HG03045 (cell line): ENCODE results near the gene CMTM6.
"Not testable (repeated sequence)": the region's sequence is repeated elsewhere in the genome, so short reads cannot be mapped to it uniquely, and the experiment has no call there.

Source experiments
- ATAC-seq: cut with Tn5 transposase; IDR thresholded peaks from one replicate; pipeline ENCODE4 v1.9.1; 2021; ENCODE audit warnings: mild to moderate bottlenecking, moderate library complexity; ENCODE audit not compliant: unreplicated experiment

CMTM6 gene

DNA sequence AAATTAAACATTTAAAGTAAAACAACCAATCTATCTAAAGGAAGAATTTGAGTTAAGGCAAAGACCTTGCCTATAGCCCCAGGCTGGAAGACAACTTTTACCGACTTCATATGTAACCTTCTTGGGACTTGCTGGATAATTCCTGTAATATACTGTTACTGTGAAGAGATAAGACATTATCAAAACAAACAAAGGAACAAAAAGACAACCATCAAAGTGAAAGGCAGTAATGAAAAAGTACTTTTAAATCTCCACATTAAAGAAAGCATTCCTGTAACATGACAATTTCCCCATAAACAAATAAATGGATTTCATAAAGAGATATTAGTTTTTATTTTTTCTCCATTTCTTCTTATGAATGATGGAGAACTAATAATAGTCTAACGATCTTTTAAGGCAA is 2.4 kb downstream of the CMTM6 start:
- no peak for ATAC-seq

DNA sequence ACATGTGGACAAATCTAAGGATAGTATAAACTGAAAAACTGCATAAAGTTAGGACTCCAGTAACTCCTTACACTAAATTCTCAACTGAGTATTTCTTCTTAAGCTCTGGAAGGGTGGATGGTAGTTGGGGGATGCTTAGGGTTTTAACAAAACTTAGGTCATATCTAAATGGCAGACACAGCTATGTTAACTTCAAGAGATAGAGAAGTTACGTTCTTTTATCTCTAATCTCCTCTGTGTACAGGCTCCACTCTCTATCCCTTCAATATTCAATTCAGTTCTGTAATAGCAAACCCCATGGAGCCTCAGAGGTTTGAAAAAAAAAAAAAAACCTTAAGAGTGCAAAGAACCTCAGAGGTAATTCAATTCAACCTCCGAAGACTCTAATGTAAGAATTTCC is 3.1 kb downstream of the CMTM6 start:
- ATAC-seq: no peak

DNA sequence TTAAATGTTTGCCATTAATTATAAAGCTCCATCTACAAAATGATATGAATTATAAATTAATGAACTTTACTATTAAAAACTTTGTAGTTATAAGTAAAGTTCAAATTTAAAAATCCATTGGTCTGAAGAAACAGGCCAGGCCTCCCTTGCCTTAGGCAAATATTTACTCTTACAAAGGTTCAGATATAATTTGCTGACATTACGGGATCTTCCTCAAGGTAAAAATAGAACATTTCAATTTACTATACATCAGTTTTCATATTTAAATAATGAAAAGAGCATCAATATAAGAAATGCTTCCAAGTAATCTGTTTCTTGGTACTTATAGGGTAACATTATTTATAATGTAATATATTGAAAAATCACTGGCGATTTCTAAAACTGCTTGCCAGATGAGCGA is 3.7 kb downstream of the CMTM6 start:
- no peak for ATAC-seq

DNA sequence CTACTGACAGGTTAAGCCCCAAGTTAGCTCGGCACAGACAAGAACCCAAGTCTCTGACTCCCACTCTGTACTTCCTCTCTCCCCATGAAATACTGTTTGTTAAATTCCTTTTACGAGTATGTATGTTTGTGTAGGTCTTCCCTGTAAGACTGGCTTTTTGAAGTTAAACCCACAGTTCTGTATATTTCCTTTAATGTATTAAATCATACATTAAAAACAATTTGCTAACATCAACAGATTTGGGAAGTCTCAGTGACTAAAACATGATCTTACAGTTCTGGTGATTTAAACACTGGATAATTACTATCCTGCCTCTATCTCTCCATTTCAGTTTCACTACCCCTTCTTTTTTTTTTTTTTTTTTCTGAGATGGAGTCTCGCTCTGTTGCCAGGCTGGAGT is 4.4 kb downstream of the CMTM6 start:
- no peak for ATAC-seq

DNA sequence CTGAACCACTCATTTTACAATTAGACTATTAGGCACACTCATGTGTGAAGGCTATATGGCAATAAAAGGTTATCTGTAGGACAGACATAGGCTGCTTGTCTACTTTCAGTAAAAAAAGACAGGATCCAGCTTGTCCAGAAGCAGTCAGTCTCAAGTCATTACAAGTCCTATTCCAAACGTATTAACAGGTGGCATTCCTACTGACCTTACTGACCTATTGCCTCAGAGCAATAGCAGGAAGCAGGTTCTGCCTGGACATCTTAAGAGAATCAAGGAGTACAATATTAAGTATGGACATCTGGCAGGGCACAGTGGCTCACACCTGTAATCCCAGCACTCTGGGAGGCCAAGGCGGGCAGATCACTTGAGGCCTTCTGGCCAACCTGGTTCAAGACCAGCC is 7.0 kb downstream of the CMTM6 start:
- no peak for ATAC-seq

DNA sequence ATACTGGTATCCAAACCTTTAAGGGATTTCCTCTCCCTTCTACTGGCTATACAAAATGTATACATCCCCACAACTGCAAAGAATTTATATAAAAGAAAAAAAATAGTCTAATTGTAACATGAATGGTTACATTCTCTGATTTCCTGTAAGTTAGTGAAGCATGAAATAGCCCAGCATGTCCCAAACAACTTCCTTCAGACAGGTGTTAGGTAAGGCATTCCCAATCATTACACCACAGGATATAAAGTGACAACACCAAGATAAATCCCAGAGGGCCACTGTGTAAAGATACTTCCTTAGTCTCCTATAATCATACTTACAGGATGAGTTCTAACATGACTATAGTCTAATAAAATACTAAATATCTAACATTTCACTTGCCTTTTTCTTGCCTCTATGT is 7.6 kb downstream of the CMTM6 start:
- no peak for ATAC-seq

DNA sequence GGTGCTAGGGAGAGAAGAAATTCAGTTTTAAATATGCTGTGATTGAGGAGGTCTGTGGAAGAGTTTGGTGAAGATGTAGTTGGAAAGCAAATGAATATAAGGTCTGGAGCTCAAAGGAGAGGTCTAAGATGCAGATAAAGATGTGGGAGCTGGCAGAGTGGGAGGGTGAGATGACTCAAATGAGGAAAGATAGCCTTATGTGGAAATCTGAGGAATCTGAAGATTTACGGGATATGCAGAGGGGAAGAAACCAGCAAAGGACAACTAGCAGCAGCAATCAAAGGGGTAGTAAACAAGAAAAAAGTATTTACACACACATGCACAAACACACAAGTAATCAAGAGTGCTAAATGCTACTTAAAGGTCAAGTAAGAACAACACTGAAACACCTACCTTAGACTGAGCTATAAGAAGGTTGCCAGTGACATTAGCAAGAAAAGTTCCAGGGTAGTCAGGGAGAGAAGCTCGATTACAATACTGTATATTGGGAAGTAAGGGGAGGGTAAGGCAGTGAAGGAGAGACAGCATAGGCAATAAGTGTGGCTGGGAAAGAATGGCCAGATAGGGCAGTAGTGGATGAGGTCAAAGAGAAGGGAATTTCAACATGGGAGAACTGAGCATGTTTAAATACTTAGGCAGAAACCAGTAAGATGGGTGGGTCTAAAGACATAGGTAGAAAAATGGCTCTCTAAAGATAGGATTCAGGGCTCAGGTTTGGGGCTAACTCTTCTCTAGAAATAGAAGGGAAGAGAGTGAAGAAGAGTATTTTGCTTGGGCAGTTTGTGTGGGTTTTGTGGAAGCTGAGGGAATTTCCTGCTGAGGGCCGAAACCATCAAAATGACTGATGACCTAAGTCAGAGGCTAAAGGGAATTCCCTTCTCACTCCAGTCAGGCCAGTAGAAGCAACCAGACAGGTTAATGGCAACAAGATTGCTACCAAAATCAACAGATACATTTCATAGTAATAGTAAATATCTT is 8.9 kb downstream of the CMTM6 start:
- peak; percentile 80 for ATAC-seq

DNA sequence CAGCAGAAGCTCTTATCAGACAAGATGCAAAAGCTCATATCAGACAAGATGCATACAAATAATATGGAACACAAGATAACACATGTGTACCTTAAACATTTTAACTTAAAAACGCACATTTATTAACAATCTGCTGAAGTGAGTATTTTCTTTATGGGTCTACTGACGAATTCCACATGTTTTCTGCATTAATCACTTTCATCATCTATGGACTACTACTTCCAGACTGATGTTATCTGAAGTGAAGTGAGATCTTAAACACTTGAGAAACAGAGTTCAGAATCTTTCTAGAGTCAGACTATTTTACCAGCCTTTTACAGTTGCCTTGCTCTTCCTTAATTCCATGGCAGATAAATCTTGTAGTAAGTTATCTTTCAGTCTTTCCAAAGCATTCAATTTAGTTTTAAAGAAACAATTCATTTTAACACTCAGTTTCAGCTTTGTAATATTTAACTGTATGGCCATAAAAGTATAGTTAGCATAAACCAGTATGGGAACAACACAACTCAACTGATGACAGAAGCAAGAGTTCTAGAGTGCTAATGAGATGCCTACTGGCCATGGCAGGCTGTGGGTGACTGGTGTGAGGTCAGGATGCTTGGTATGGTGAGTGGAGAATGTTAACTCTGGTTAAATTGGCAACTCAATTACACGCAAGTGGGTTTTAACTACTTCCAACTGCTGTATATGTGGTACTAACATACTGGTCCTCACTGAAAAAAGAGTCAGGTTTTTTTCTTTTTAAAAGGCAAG is 9.8 kb downstream of the CMTM6 start:
- no peak for ATAC-seq

DNA sequence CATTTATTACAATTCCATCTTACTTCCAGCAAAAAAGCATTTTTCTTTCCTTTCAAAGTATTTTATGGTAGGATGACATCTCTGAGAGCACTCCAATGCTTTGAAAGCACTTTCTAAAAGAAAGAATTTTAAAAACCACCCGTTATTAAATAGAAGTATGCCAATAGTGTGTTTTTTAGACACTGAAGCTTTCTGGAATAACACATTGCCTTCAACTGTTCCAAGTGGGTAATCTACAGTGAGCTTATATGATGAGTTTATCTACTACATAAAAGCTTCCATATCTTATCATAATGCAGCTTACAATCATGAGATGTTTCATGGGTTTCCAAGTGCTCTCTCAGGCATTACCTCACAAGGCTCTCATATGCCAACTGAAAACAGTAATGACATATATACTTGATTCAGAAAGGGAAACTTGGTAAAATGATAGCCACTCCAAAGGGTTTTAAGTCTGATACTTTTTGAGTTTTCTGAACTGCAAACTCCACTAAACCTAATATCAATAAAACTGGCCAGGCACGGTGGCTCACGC is 14.1 kb downstream of the CMTM6 start:
- ATAC-seq: no peak

DNA sequence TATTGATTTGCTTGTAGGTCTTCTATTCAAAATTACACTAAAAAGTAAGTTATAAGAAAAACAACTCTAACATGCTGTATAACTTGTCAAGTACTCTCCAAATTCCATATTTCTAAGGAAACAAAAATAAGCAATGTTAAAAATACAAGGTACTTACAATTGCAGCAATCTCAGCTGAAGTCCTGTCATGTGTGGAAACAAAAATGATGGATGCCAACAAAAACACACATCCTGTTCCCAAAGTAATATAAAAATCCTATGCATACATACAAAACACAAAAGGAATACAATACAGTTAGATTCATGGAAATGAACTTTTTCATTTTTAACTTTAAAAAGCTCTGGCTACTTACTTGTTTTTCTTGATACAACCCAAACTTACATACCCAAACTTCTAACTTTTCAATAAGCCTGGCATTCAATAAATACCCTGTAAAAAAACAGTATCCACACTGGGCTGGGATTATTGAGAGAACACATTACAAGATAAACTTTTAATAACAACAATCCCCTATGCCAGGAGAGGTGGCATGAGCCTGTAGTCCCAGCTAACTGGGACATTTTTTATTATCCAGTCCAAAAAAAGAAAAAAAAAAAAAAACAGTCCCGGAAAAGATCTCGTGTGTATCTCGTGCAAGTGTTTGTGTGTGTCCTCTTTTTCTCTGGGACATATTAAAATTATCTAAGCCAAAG is 14.7 kb downstream of the CMTM6 start:
- ATAC-seq: no peak

DNA sequence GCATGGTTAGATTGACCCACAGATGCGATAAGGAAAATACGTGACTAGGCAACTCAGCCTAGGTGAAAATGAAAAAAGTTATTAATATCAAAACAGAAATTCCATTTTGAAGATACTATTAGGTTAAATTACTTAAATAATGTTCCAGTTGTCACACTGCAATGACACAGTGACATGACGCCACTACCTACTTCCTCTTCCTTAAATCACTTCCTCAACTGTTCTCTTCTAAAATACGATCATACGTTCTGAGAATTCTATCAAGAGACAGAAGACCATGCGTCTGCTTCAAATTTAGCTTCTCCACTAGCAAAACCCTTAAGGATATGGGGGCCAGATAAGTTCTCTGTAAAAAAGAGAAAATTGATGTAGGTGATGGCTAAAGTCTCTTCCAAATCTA is 18.2 kb downstream of the CMTM6 start:
- ATAC-seq: no peak

DNA sequence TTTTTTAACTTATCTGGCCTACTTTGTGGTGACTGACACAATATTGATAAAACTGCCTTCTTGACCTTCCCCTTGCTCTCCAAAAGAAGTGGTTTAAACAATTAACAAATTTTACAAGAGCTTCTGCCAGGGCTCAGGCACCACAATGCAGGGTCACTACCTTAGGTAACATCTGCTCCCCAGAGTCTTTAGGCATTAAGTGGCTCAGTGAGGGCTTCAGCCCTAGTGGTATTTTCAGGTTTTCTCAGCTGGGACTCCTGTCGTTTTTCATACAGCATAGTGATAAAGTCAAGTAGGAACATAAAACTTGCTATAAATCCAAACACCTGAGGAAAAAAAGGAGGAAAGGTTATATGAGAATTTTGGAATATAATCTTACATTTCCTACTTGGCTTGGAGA is 18.9 kb downstream of the CMTM6 start:
- ATAC-seq: no peak

DNA sequence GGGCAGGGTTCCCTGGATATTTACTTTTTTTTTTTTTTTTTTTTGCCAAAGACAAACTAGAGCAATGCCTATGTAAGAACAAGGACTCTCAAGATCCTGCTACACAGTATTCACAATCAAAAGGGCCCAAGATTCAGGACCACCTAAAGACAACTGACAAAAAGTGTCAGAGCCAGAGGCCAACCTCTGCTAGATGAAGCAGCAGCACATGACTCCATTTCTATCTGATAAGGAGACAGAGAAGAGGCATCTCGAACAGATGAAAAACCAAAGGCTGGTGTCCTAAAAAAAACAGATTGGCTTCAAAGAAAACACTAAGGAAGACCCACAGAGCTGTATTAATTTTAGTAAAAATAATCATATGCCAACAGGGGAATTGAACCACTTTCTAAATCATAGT is 20.0 kb downstream of the CMTM6 start:
- no peak for ATAC-seq

DNA sequence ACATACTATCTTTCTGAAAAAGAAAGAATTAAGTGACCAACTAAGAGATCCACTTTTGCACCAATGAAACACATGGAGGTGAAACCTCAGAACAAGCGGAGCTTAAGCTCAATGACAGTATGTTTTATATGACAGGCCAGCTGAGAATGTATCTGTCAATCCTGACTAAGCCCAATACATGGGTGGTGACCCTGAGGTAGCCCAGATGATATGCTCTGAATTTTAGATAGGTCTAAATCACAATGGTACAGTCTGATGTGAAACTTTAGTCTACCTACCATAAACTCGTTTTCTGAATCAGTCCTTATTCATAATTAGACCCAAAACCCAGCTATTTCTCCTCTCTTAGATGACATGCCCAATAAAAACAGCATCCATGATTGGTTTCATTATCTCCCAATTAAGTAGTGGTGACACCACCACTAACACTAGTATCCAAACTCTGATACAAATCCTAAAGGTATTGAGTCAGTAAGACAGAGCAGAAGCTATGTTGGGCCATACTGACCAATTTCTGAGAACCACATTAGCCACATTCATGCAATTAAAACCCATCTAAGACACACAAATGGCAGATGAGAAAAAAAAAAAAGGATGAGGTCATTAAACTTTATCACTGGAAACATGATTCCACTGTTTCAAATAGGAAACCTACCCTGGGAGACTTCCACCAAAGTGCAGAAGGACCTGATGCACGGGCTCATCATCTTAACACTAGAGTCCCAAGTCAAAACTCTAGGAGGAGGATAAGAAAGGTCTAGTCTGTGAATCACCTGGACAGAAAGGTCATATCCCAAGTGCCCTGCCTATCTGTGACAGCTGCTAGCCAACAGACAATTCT is 20.6 kb downstream of the CMTM6 start:
- ATAC-seq: no peak

DNA sequence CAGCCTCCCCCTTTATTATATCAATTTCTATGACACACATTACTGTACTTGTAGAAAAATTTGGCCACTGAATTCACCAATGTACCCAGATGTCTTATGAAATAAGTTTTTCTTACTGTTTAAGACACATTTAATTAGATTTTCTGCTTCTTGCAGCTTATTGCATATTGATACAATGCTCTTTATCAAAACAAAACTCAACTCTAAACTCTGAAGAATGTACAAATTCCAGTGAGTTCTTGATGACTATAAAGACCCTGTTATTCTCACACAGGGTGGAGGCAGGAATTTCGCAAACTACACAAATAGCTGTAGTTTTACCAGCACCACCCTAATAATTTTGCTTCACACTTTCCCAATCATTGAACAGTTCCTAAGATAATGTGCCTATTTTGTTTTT is 22.0 kb downstream of the CMTM6 start:
- no peak for ATAC-seq

DNA sequence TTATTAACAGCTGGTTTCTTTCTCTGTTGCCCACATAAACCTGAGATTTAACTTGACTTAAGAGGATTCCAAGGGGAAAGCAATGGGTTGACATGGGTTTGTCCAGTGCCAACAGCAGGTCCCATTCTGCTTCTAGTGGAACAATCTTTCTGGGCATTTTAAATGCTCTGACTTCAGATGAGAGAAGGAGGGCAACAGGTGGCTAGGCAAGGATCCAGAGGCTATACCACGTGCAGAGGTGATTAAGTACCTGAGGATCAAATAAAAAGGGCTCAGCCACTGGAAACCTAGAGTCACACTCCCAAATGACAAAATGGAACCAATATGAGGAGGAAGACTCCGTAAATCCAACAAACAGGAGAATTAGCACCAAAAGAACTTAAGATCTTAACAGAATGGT is 28.5 kb downstream of the CMTM6 start:
- ATAC-seq: no peak

DNA sequence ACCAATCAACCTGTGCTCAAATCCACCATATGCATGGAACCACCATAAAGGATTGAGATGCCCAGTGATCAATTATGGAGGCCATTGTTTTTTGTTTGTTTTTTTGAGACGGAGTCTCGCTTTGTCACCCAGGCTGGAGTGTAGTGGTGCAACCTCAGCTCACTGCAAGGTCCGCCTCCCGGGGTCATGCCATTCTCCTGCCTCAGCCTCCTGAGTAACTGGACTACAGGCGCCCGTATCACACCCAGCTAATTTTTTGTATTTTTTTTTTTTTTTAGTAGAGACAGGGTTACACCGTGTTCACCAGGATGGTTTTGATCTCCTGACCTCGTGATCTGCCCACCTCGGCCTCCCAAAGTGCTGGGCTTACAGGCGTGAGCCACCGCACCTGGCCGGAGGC is 30.5 kb downstream of the CMTM6 start:
- ATAC-seq: not testable (repeated sequence)

DNA sequence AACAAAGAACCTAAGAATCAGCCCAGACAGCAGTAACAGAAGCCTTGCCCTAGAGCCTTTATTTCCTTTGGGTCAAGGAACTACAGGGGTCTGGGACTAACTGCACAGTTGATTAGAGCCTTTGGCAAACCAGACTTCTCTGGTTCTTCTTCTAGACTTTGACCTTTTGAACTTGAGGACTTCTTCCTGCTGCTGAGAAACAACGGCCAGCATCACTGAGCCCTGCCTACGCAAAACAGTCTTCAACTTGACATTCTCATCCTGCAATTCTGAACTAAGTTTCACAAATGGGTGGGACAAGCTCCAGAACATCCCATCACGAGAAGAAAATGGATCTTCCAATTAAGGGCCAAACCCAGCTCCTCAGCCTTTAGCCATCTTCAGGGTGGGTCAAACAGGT is 31.4 kb downstream of the CMTM6 start:
- ATAC-seq: no peak

DNA sequence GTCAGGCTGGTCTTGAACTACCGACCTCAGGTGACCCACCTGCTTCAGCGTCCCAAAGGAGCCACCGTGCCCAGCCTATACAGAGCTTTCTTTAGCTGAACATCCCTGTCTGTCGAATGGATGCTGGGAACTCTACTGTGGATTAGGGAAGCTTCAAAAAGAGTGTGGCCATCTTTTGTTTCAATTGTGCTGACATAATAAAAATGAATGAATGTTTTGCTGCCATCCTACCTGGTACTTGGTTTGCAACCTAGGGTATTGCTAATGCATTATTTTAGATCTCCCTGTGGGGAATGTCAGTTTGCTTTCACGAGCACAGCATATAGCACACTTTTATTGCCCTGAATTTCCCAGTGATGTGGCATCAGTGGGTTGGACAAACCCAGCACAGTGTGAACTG is 32.3 kb downstream of the CMTM6 start:
- ATAC-seq: no peak

DNA sequence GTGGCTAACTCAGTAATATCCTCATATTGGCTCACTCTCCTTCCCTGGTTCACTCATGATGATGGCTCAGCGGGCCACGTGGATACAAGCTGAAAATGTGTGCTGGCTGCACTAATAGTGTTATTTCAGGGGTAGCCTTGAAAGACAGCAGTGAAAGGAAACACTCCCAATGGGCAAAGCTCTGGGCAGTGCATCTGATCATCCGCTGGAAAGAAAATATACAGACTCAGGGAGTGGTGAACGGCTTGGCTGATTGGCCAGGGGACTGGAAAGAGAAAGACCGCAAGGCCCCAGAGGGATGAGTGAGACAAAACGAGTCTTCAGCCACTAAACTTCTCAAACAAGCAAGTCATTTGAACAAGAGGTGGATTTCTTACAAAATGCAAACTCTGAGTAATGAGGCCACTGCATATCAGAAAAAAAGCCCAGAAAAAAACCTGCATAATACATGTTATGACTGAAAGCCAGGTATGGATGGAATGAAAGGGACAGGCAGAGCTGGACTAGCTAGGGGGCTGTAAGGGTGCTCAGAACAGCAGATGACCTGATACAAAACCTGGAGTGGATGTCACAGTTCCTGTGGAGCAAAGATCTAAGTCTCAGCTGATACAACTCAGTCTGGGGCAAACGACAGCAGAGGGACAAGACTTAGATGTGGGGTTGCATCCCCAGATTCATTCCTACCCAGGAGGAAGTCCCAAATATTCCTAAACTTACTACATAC is 33.3 kb downstream of the CMTM6 start:
- ATAC-seq: peak; percentile 26
